Measurements from ENCODE around the gene CDPF1.
A peak's percentile ranks its signal among the peaks of the same experiment; 100 is the strongest.
"Not testable (repeated sequence)": the region's sequence is repeated elsewhere in the genome, so short reads cannot be mapped to it uniquely, and the experiment has no call there.

The CDPF1 gene

DNA sequence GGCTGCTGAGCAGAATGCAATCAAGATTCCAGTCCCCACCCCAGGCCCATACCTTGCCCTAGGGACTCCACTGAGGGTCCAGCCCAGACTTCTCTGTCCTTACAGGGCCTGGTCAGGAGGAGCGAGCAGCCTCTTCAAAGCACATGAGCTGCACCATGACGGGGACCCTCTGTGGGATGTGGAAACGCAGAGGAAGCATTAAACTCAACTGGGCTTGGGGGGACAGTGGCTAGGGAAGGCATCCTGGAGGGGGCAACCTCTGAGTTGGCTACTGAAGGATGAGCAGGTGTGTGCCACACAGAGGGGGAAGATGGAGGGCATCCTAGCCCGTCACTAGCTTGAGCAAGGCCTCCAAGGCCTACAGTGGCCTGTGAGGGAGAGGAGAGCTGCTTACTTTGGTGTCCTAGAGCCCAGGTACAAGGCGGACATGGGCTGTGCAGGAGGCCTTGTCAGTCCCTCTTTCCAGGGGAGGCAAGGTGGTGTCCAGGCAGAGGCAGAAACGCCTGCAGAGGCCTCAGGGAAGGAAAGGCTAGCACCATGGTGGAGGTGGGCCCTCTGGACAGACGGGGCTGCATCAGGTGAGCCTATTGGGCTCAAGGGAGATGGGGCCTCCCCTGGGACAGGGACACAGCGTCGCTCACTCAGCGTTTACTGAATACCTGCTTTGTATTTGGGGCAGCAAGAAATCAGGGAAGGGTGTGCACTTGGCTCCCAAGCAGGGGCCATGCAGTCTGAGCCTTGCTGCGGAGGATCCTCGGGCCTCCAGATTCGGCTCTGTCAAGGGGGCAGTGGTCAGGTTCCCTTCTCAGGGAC is 32.0 kb upstream of the CDPF1 start:
- no peak for DNase-seq

DNA sequence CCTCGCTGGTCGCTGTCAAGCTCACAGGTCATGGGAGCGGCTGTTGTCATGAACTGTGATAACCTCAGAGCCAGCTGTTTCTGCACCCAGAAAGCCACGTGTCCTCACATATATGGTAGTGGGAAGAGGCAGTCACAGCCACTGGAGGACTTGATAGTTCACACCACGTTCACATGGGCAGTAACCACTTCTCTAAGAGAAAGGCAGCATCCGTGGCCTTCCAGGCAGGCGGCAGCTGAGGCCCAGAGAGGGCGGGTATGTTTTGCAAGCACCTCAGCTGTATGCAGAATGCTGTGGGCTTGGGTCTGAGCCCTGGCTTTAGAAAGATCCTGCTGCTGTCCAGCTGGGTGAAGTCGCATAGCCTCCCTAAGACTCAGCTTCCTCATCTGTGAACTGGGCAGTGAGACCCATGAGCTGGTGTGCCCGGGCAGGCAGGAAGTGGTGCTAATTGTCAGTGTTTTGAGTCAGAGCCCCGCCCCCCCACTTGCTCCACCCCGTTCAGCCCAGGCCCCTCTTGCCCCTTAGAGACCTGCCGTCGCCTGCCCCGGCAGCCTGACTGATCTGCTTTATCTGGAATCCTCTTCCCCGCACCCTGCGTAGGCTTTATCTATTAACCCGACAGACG is 31.0 kb upstream of the CDPF1 start:
- no peak for DNase-seq

DNA sequence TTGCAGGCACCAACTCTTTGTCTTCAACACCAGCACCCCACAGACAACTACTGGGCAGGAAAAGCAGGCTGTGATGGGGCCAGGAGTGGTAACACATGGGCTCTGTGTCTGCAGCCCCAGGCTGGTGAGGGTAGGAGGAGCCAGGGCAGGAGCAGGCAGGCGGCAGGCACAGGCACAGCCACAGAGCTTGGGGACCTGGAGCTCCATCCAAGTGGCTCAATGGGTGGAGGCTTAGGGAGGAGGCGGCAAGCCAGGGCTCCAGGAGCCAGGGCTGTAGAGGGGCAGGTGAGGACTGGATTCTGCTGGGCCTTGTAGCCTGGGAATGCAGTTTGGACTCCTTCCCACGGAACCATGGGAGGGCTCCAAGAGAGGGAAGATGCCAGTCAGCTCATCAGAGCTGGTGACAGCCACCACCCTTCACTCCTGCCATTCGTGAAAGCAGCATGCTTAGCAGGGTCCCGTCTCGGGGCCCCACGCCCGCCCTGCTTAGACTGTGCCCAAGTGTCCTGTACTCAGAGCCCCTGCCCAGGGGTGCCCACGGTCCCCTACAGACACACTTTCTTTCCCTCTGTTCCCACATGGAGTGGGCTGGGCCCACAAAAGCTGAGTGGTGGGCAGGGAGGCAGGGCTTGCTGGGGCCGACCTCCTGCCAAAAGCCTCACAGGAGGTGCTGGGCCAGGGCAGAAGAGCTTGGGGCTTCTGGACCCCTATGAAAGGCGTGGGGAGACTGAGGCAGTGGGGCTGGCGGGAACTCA is 30.1 kb upstream of the CDPF1 start:
- DNase-seq = no peak

GRCh38 chr22:46278656-46279645 is 28.9 kb upstream of the CDPF1 start:
- no peak for DNase-seq

DNA sequence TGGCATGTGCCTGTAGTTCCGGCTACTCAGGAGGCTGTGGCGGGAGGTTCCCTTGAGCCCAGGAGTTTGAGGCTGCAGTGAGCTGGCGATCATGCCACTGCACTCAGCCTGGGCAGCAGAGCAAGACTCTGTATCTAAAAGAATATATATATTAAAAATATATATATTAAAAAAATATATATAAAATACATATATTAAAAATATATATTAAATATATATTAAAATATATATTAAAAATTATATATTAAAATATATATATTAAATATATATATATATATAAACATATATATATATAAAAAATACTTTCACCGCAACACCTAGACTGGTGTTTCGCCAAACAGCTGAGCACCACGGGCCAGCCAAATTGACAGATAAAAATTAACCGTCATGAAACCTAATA is 26.5 kb upstream of the CDPF1 start:
- no peak for DNase-seq

DNA sequence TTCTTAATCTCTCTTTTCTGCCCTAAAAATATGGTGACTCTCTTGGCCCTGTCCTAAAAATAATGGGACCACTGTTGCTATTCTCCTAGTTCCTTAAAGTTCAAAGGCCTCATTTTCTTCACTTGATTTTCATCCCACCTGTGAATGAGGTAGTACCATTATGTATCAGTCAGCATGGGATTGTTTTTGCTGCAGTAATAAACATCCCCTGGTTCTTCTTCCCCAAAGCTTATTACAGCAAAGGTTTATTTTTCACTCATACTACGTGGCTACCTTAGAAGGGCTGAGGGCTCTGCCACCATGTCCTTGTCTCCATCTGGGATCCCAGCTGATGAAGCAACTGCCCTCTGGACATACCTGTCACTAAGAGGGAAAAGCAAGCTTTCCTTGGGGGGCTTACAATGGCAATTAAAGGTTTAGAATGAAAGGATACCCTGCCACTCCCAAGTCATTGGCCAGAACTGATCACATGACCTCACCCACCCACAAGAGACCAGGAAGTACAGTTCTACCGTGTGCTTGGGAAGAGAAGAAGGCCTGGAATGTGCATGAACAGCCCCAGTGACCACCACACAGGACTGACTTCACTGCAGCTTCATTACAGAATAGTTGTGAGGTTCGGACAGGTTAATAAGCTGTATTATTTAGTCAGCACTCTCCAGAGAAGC is 25.5 kb upstream of the CDPF1 start:
- DNase-seq = no peak

- DNase-seq = no peak
Measured at GRCh38 chr22:46274381-46274780, 24.3 kb upstream of the CDPF1 start.

- DNase-seq = no peak
Measured at GRCh38 chr22:46273432-46274148, 23.5 kb upstream of the CDPF1 start.

GRCh38 chr22:46272762-46273431 is 22.8 kb upstream of the CDPF1 start:
- DNase-seq = no peak

DNA sequence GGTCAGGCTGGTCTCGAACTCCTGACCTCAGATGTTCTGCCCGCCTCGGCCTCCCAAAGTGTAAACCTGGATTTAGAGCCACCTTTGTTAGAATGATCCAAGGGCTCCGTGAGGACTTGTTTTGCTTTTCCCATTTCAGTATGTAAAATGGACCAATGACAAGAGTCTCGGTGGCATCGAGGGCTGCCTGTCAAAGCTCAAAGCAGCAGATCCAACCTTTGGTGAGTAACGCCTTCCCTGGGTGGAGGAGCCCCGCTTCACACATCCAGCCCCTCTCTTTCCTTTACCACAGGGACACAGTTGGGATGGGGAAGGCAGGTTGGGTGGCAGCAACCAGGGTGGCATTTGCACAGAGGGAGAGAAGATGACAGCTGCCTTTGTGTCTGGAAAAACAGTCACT is 22.1 kb upstream of the CDPF1 start:
- no peak for DNase-seq

- DNase-seq = no peak
Measured at GRCh38 chr22:46269564-46269963, 19.5 kb upstream of the CDPF1 start.

GRCh38 chr22:46267431-46268279 is 17.6 kb upstream of the CDPF1 start, which contains the start of gene TTC38:
Gene TTC38, plus strand, starts transcription at chr22:46268008. Its CDS starts 32 bp downstream, at chr22:46268040.
- DNase-seq = peak; percentile 50

- not testable (repeated sequence) for DNase-seq
Measured at GRCh38 chr22:46265627-46266026, 15.5 kb upstream of the CDPF1 start.

DNA sequence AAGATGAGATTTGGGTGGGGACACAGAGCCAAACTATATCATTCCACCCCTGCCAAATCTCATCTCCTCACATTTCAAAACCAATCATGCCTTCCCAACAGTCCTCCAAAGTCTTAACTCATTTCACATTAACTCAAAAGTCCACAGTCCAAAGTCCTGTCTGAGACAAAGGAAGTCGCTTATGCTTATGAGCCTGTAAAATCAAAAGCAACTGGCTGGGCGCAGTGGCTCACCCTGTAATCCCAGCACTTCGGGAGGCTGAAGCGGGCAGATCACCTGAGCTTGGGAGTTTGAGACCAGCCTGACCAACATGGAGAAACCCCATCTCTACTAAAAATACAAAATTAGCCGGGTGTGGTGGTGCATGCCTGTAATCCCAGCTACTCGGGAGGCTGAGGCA is 14.4 kb upstream of the CDPF1 start:
- DNase-seq = not testable (repeated sequence)

DNA sequence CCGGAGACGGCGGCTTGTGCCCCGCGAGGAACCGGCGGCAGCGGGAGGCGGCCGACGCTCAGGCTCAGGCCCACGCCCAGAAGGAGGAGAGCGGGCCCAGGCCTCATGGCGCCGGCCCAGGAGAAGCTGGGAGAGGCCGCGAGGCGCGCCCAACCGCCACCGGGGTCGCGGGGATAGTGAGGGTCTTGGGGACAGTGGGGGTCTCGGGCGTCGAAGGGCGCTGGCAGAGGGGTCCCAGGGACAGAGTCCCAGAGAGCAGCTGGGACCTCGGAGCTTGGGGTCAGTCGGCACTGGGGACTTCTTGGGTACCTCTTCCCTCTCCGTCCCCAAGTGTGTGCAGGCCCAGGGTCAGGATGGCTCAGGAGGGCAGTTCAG is 13.1 kb upstream of the CDPF1 start, which contains the start of gene PKDREJ:
TSS of gene PKDREJ (minus strand) at position 128 of the 375 bp plus-strand sequence. CDS start at position 107, 21 bp downstream.
- no peak for DNase-seq

DNA sequence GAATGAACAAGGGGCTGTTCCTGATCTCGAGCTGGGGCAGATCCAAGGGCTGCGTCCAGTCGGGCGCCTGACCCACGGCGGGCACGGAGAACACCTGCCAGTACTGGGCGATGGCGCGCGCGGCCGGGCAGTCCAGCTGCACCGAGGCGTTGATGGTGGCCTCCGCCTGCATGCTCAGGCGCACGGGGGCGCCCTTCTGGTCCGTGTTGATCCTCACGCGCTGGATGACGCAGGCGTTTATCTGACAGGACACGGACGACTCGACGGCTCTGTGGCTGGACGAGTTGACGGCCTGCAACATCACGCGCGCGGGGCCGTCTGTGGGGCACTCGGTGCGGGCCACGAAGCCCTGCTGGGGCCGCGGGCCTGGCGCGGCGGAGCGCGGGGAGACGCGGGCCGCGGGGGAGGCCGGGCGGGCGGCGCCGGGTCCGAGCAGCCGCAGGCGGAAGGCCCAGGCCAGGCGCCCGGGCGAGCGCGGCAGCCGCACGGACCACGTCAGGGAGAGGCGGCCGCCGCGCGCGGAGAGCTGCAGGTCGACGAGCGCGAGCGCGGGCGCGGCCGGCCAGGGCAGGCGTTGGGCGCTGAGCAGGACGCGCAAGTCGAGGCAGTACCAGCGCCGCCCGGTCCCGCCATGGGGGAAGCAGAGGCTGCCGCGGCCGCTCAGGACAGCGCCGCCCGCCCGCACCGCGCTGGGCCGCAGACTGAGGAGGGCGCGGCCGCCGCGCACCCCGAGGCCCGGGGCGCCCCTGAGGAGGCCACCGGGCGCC is 12.5 kb upstream of the CDPF1 start:
- DNase-seq = no peak

- no peak for DNase-seq
Measured at GRCh38 chr22:46260038-46260437, 9.9 kb upstream of the CDPF1 start.

- no peak for DNase-seq
Measured at GRCh38 chr22:46259374-46259773, 9.3 kb upstream of the CDPF1 start.
